Urinary bladder (tissue), 4 donors: ENCODE data around the gene CCDC40. TPM values are rescaled to one million over a fixed set of nuclear protein-coding genes. Genes with fewer than 3 reads are reported as not detected.

ENCODE experiments used
- DNase-seq: peaks from one replicate; pipeline ENCODE4 v3.0.0-alpha.2; 2015; ENCODE audit errors: extremely low spot score
- H3K27ac ChIP-seq: one replicate; pipeline ENCODE4 v1.5.1; 2013; ENCODE audit warnings: low read depth, mild to moderate bottlenecking, moderate library complexity
- H3K36me3 ChIP-seq: one replicate; pipeline ENCODE4 v1.6.1; 2013; ENCODE audit warnings: mild to moderate bottlenecking, moderate library complexity; ENCODE audit not compliant: insufficient read depth
- H3K4me1 ChIP-seq: one replicate; pipeline ENCODE4 v1.6.1; 2013; ENCODE audit warnings: mild to moderate bottlenecking, moderate library complexity; ENCODE audit not compliant: insufficient read depth
- H3K4me3 ChIP-seq: one replicate; pipeline ENCODE4 v1.5.1; 2013; ENCODE audit warnings: low read depth, low read length
- WGBS: extraction: QIAGEN DNeasy Blood & Tissue Kit; methylation state at CpG from one replicate; pipeline ENCODE4 v1.1.7; 2013; 5-methylcytosine and 5-hydroxymethylcytosine counted together
- polyA plus RNA-seq: library from polyadenylated mRNA; stranded (reverse); fragments of 200-250 nt; gene quantifications from one replicate; pipeline ENCODE4 v1.2.3, GENCODE V29; 2013
- total RNA-seq: library from RNA; depleted of rRNA; stranded (reverse); fragments of >200 nt; gene quantifications from one replicate; pipeline ENCODE4 v1.2.3, GENCODE V29; 2014
- donor health status: healthy with polysubstance abuse.
- donor health status: healthy.

CCDC40 gene
- total and polyA plus RNA-seq, 2 donors = 2.2 to 8.0 TPM

DNA sequence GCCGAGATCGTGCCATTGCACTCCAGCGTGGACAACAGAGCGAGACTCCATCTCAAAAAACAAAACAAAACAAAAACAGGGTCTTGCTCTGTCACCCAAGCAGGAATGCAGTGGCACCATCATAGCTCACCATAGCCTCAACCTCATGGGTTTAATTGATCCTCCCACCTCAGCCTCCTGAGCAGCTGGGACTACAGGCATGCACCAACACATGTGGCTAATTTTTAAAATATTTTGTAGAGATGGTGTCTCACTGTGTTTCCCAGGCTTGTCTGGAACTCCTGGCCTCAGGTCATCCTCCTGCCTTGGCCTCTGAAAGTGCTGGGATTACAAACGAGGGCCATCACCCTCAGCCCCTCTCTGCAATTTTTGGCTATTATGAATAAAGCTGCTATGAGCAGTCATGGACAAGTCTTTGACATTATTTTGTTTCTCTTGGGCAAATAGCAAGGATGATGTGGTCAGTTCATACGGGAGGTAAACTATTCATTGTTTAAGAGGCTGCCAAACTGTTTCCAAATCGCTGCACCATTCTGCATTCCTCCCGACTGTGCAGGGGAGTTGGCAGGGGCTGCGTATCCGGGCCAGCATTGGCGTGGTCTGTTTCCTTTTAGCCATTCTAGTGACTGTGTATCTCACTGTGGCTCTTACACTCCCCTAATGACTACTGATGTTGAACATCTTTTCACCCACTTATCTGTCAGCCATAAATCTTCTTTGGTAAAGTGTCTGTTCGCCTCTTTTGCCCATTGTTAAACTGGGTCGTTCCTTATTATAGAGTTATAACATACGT is 89.4 kb downstream of the CCDC40 start:
- Histone ChIP-seq H3K36me3 (no peaks in the 10 kb centered on the region), H3K4me1 (no peaks in the 10 kb centered on the region), H3K27ac (no peak overlapping the region), H3K4me3 (no peak overlapping the region)
- WGBS = 58% methylated on average over 14 of the region's 14 CpGs
- DNase-seq = no peak

DNA sequence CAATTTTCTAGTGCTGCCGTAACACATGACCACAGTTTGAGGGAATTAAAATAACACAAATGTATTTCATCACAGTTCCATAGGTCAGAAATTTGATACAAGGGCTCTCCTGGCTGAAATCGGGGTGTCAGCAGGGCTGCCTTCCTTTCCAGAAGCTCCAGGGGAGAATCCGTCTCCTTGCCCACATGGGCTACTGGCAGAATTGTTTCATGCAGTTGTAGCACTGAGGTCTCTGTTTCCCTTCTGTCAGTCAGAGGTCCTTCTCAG is 89.9 kb downstream of the CCDC40 start:
- H3K36me3 ChIP-seq = no peaks in the 10 kb centered on the region
- no peak for DNase-seq
- 66% methylated on average over 3 of the region's 3 CpGs for WGBS
- H3K4me1 ChIP-seq = no peaks in the 10 kb centered on the region
- no peak overlapping the region for H3K27ac ChIP-seq
- H3K4me3 ChIP-seq = no peak overlapping the region

DNA sequence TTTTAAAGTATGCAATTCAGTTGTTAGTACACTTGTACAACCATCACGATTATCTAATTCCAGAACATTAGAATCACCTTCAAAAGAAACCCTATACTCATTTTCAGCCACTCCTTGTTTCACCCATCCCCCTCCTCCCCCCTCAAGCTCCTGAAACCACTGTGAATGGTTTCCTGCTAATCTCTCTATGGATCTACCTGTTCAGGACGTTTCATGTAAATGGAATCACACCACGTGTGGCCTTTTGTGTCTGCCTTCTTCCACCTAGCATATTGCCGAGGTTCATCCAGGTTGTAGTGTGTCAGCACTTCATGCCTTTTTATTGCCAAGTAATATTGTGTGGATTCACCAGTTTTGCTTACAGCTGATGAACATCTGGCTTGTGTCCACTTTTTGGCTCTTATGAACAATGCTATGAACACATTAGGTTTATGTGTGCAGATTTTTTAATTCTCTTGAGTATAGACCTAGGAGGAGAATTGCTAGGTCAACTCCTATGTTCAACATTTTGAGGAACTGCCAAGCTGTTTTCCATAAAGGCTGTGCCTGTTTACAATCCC is 92.6 kb downstream of the CCDC40 start:
- H3K27ac ChIP-seq = no peak overlapping the region
- WGBS = 29% methylated on average over 4 of the region's 4 CpGs
- DNase-seq = no peak
- no peaks in the 10 kb centered on the region for H3K4me1 ChIP-seq
- H3K4me3 ChIP-seq = no peak overlapping the region
- H3K36me3 ChIP-seq = no peaks in the 10 kb centered on the region

DNA sequence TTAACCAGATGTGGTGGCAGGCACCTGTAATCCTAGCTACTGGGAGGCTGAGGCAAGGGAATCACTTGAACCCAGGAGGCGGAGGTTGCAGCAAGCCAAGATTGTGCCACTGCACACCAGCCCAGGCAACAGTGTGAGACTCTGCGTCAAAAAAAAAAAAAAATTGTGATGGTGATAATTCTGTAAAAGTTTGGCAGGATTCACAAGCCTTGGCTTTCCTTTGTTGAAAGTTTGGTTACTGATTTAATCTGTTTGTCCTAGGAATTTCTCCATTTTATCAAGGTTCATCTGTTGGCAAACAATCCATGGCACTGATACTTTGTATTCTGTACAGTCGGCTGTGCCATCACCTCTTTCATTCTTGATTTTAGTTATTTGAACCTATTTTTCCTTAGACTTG is 94.5 kb downstream of the CCDC40 start:
- no peaks in the 10 kb centered on the region for H3K4me1 ChIP-seq
- WGBS = 88% methylated on average over 3 of the region's 3 CpGs
- H3K4me3 ChIP-seq = no peak overlapping the region
- H3K36me3 ChIP-seq = peaks cover 1% of the 10 kb centered on the region
- DNase-seq = no peak
- H3K27ac ChIP-seq = no peak overlapping the region

DNA sequence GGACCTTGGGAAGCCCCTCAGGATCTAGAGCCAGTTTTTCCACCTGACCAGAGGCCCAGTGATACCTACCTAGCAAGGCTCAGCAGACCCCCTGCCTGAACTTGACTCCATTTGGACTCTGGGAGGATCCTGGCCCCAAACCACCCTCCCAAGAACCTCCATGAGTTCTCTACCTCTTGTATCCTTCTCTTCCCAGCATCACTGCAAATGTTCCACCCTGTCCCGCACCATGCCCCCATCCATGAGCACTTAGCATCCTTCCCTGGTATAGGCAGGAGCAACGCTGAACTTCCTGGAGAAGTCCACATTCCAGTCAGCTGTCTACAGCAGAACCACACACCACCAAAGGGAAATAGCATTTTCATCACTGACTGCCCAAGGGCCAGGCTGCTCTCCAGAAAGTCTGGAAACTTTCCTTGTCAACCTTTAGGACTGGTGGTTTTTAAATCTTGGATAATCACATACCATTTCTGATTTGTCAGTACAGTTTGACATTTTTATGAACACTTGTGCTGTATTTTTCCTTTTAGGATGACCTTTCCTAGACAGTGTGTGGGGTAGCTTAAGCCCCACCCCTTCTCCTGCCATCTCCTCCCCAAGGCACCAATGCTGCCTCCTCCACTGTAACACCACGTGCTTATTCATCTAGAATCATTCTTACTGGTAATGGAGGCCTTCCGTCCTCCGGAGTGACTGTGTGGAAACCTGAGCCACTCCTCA is 96.6 kb downstream of the CCDC40 start:
- WGBS = 83% methylated on average over 5 of the region's 5 CpGs
- H3K27ac ChIP-seq = no peak overlapping the region
- no peaks in the 10 kb centered on the region for H3K4me1 ChIP-seq
- no peak for DNase-seq
- peaks cover 1% of the 10 kb centered on the region for H3K36me3 ChIP-seq
- no peak overlapping the region for H3K4me3 ChIP-seq

DNA sequence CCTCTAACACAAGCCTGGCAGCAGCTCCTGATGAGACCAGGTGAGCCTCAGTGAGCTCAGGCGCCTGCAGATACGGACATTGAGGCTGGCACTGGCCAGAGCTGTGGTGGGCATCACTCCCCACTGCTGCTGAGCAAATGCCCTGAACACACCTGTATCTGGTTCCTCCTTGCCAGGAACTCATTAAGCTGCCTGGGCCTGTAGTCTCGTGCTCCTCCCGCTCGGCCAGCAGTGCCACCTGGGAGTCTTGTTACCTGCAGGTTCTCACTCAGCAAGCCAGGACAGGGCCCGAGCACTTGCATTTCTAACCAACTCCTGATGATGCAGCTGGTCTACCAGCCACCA is 97.2 kb downstream of the CCDC40 start:
- Histone ChIP-seq H3K4me3 (no peak overlapping the region), H3K36me3 (peaks cover 1% of the 10 kb centered on the region)
- WGBS = 94% methylated on average over 6 of the region's 6 CpGs

DNA sequence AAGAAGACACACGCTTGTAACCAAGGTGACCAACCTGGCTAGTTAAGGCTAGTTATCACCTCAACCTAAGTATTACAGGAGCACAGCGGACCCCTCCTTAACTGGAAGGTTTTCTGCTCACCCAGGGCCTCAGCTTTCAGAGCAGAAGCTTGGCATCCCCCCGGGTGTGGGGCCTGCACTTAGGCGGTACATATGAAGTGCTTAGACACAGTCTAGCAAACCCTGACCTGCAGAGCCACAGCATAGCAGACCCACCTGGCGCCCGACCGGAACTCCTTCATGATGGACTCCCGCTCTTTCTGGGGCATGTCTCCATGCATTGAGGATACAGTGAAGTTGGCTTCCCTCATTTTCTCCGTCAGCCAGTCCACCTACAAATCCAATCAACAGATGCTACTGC is 100.7 kb downstream of the CCDC40 start:
- WGBS = 95% methylated on average over 9 of the region's 9 CpGs
- H3K4me3 ChIP-seq = no peak overlapping the region
- no peak overlapping the region for H3K27ac ChIP-seq
- H3K36me3 ChIP-seq = peaks cover 1% of the 10 kb centered on the region
- no peak for DNase-seq
- H3K4me1 ChIP-seq = no peaks in the 10 kb centered on the region

More for the DNA sequence above, 97.2 kb downstream of the CCDC40 start:
- Histone ChIP-seq H3K27ac (no peak overlapping the region), H3K4me1 (no peaks in the 10 kb centered on the region)
- no peak for DNase-seq

DNA sequence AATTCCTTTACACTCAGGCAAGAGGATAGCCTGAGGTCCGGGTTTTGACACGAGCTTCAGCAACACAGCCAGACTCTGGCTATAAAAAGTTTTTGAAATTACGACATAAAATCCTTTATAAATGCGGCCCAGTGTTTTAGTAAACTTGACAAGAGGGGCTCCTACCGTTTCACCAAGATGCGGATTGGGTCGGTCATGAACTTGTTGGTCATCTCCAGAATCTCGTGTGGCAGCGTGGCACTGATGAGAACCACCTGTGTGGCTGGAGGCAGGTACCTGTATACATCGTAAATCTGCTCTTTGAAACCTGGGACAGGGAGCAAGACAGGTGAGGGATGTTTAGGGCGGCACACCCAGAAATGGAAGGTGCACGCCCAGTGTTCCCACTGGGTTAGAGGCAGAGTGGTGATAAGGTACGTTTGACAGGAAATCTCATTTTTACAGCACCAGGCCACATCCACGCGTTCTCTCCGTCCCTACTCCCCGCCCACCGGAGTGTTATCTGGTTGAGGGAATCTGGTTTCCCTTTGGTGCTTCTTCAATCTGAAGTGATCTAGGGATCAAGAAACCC is 102.5 kb downstream of the CCDC40 start:
- Histone ChIP-seq H3K4me1 (no peaks in the 10 kb centered on the region), H3K36me3 (peaks cover 6% of the 10 kb centered on the region), H3K27ac (no peak overlapping the region), H3K4me3 (no peak overlapping the region)
- 82% methylated on average over 18 of the region's 18 CpGs for WGBS
- DNase-seq = no peak

DNA sequence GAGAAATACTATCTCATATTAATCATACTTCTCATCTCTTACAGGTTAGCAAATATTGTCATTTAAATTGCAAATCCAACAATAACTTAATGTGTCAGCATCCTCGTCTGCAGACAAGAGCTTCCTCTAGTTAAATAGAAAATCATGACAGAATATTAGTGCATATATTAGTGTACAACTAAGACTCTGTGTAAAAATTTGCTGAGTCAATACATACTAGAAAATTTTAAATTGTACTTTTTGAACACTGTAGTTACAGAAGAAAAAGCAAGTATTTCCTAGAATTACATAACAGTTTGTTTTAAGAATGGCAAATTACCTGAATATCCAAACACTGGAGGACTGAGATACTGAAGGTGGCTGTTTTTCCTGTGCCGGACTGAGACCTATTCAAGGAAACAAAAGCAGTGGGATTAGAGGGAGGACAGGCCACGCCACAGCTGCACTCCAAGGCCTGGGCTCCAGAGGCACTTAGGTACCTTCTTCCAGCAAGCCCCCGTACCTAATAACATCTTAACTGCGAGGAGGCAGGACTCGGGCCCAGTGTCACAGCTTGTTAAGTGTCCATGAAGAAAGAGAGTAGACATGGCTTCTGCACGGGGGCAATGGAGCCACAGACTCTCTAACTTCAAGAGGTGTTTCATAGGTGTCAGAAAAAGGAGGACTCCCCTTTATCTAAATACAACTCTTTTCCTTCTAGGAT is 105.2 kb downstream of the CCDC40 start:
- H3K27ac ChIP-seq = no peak overlapping the region
- peaks cover 5% of the 10 kb centered on the region for H3K4me1 ChIP-seq
- H3K36me3 ChIP-seq = peaks cover 5% of the 10 kb centered on the region
- no peak for DNase-seq
- no peak overlapping the region for H3K4me3 ChIP-seq
- WGBS = 91% methylated on average over 7 of the region's 7 CpGs

DNA sequence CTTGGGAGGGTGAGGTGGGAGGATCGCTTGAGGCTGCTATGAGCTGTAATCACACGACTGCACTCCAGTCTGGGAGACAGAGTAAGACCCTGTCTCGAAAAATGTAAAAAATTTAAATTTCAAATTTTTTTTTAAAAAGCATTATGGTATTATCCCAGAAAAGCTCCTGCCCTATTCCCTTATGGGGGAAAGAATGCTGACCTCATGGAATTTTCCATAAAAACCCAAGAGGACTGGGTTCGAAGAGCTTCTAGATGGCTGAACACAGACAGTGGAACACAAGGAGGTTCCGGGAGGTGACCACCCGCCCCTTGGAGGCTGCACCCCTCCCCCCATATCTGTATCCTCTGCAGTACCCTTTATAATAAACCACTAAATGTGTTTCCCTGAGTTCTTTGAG is 106.5 kb downstream of the CCDC40 start:
- 89% methylated on average over 6 of the region's 6 CpGs for WGBS
- Histone ChIP-seq H3K27ac (no peak overlapping the region), H3K4me1 (peaks cover 5% of the 10 kb centered on the region), H3K36me3 (peaks cover 5% of the 10 kb centered on the region), H3K4me3 (no peak overlapping the region)
- DNase-seq = no peak

DNA sequence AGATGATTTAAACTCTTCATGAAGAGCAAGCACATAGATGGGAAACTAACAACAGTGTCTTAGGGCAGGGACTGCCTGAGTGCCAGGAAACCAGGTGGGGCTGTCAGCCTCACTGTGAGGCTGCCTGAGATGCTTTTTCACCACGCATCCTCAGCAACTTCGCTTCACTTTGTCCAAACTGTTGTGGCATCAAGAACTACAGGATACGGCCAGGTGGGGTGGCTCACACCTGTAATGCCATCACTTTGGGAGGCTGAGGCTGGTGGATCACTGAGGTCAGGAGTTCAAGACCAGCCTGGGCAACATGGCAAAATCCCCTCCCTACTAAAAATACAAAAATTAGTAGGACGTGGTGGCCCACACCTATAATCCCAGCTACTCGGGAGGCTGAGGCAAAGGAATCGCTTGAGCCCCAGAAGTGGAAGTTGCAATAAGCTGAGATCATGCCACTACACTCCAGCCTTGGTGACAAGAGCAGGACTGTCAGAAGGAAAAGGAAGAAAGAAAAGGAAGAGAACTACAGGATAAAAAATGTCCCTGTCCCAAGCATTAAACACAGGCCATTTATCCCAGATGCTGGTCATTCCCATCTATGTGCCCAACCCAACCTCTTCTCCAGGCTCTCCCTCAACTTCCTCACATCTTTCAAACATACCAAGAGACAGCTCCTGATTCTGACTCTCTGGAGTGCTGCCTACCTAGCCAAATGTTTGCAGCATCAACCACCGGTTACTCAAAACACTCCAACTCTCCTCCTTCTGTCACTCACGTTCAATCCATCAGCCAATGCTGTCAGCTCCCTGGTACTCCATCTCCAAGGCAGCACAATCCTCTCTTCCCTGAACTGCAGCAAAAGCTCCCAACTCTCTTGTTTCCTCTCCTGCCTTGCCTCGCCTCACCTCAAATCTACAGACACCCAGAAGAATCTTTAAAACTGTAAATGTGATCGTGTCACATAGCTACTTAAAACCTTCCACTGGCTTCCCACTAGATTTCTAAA is 108.9 kb downstream of the CCDC40 start:
- Histone ChIP-seq H3K27ac (no peak overlapping the region), H3K4me1 (peaks cover 5% of the 10 kb centered on the region)
- no peak for DNase-seq

DNA sequence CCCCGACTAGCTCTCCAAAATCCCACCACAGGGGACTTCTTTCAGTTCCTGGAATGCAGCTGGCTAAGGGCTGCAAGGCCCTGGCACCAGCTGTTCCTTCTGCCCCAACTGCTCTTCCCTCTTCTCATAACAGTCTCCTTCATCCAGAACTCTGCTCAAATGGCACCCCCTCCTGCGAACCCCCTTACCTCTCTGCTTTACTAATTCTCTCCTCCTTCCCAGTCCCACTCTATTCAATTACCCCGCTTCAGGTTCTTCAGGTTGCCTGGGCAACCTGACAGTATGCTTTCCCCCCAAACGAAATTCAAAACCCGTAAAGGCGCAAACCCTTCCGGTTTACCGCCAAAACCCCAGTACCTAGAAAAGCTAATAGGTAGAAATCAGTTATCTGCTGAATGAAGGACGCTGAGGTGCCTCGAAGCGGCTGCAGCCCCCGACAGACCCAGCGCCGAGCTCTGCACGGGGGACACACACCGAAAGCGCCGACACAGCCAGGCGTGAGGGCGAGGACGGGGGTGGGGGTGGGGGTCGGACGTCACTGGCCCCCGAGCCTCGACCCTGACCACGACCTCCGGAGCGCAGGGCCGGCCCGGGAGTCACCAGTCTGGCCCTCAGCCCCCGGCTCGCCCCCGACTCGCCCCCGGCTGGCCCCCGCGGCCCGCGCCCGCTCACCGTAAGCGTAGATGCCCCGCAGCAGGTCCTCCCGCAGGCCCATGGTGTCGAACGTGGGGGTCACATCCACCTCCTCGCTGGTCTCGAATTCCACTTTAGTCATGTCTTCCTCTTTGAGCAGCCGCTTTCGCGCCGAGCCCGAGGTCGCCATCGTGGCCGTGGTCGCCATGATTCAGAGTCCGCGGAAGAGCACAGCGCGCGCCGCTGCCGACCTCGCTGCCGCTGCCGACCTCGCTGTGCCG is 109.9 kb downstream of the CCDC40 start:
- Histone ChIP-seq H3K27ac (no peak overlapping the region), H3K36me3 (peaks cover 5% of the 10 kb centered on the region), H3K4me1 (peaks cover 5% of the 10 kb centered on the region), H3K4me3 (peak overlapping the region; percentile 84)
- DNase-seq = no peak
- under 1% methylated on average over 69 of the region's 69 CpGs for WGBS

More for the DNA sequence above, 108.9 kb downstream of the CCDC40 start:
- 43% methylated on average over 10 of the region's 10 CpGs for WGBS
- peaks cover 5% of the 10 kb centered on the region for H3K36me3 ChIP-seq
- H3K4me3 ChIP-seq = peak overlapping the region; percentile 84
